Immature natural killer cell (primary cell): ENCODE data around the gene METTL23. TPM values are rescaled to one million over a fixed set of nuclear protein-coding genes. Genes with fewer than 3 reads are reported as not detected.
"Not testable (repeated sequence)": the region's sequence is repeated elsewhere in the genome, so short reads cannot be mapped to it uniquely, and the experiment has no call there.

Experiments used
- DNase-seq, 3 donors: peaks; one replicate each; pipeline ENCODE4 v3.0.0; 2022; ENCODE audit warnings: mixed read lengths in 1 of 3
- H3K27ac Mint-ChIP-seq, 6 donors: one replicate each; pipeline ENCODE4 v1.8.0; 2020; ENCODE audit warnings: mixed read lengths in 6 of 6, mild to moderate bottlenecking in 5 of 6, inconsistent platforms in 4 of 6, moderate library complexity in 3 of 6
- H3K27me3 Mint-ChIP-seq, 3 donors: one replicate each; pipeline ENCODE4 v1.8.0; 2020 to 2021; ENCODE audit warnings: low read depth in 3 of 3, mild to moderate bottlenecking in 3 of 3, mixed read lengths in 3 of 3, moderate library complexity in 3 of 3, inconsistent platforms in 1 of 3
- H3K36me3 Mint-ChIP-seq, 3 donors: one replicate each; pipeline ENCODE4 v1.8.0; 2020; ENCODE audit warnings: mixed read lengths in 3 of 3, inconsistent platforms in 2 of 3, mild to moderate bottlenecking in 2 of 3
- H3K4me1 Mint-ChIP-seq, 2 donors: one replicate each; pipeline ENCODE4 v1.8.0; 2020; ENCODE audit warnings: inconsistent platforms in 2 of 2, mild to moderate bottlenecking in 2 of 2, mixed read lengths in 2 of 2, moderate library complexity in 1 of 2
- H3K4me3 Mint-ChIP-seq, 5 donors: one replicate each; pipeline ENCODE4 v1.8.0; 2020; ENCODE audit warnings: mild to moderate bottlenecking in 5 of 5, mixed read lengths in 5 of 5, inconsistent platforms in 3 of 5, moderate library complexity in 3 of 5
- H3K9me3 Mint-ChIP-seq, 6 donors: one replicate each; pipeline ENCODE4 v1.8.0; 2020; ENCODE audit warnings: mild to moderate bottlenecking in 6 of 6, mixed read lengths in 6 of 6, inconsistent platforms in 4 of 6, moderate library complexity in 3 of 6
- polyA plus RNA-seq, 3 donors: library from polyadenylated mRNA; unstranded; fragments of 300-500 nt; fragmentation: Illumina TruSeq; gene quantifications; one replicate each; pipeline ENCODE4 v1.2.3, GENCODE V29; 2021

The METTL23 gene
- polyA plus RNA-seq, 3 donors from 2014 or later, result 91.6 to 166 (median 133) TPM

GRCh38 chr17:76700617-76701470, 25.8 kb upstream of the METTL23 start:
- Mint-ChIP-seq H3K4me3 (peak overlapping the region in 3 of 5 donors; percentile 33 to 65 (median 62)), H3K27ac (peak overlapping the region; percentile 65 to 89 (median 80)), H3K27me3 (peaks cover 3 to 6% (median 5%) of the 10 kb centered on the region in 3 donors), H3K4me1 (peaks cover 5 to 8% of the 10 kb centered on the region in 2 donors), H3K36me3 (no peaks in the 10 kb centered on the region), H3K9me3 (no peaks in the 10 kb centered on the region)
- peak in 1 of 3 donors; percentile 67 for DNase-seq

- Mint-ChIP-seq H3K36me3 (no peaks in the 10 kb centered on the region), H3K4me3 (no peak overlapping the region), H3K27ac (peak overlapping the region in 4 of 6 donors; percentile 22 to 88 (median 54)), H3K4me1 (peaks cover 6% of the 10 kb centered on the region in 2 donors), H3K9me3 (no peaks in the 10 kb centered on the region), H3K27me3 (peaks cover 2 to 6% (median 4%) of the 10 kb centered on the region in 3 donors)
- no peak for DNase-seq
These were observed 25.1 kb upstream of the METTL23 start for GRCh38 chr17:76701471-76701967.

- Mint-ChIP-seq H3K4me3 (no peak overlapping the region), H3K27ac (peak overlapping the region in 1 of 6 donors; percentile 22), H3K4me1 (peaks cover 6% of the 10 kb centered on the region in 2 donors), H3K27me3 (peaks cover 2 to 6% (median 4%) of the 10 kb centered on the region in 3 donors), H3K36me3 (no peaks in the 10 kb centered on the region), H3K9me3 (no peaks in the 10 kb centered on the region)
- no peak for DNase-seq
These were observed 24.6 kb upstream of the METTL23 start for GRCh38 chr17:76702076-76702475.

GRCh38 chr17:76702941-76703637, 23.6 kb upstream of the METTL23 start:
- Mint-ChIP-seq H3K36me3 (no peaks in the 10 kb centered on the region), H3K27ac (peak overlapping the region in 2 of 6 donors; percentile 17 to 45), H3K4me1 (peaks cover 5 to 6% of the 10 kb centered on the region in 2 donors), H3K9me3 (no peaks in the 10 kb centered on the region), H3K27me3 (peaks cover 3 to 8% (median 7%) of the 10 kb centered on the region in 3 donors), H3K4me3 (no peak overlapping the region)
- DNase-seq, result no peak

- H3K4me3 Mint-ChIP-seq, result no peak overlapping the region
These were observed 21.8 kb upstream of the METTL23 start for GRCh38 chr17:76704805-76705204.

GRCh38 chr17:76706817-76707216, 19.8 kb upstream of the METTL23 start:
- Mint-ChIP-seq H3K27me3 (peaks cover 4 to 15% (median 6%) of the 10 kb centered on the region in 3 donors), H3K4me1 (peaks cover 21 to 33% of the 10 kb centered on the region in 2 donors), H3K9me3 (no peaks in the 10 kb centered on the region), H3K27ac (peak overlapping the region in 2 of 6 donors; percentile 46 to 60), H3K36me3 (no peaks in the 10 kb centered on the region), H3K4me3 (no peak overlapping the region)
- DNase-seq, result no peak

More at GRCh38 chr17:76704805-76705204, 21.8 kb upstream of the METTL23 start:
- no peaks in the 10 kb centered on the region for H3K36me3 Mint-ChIP-seq
- DNase-seq, result no peak
- H3K27me3 Mint-ChIP-seq, result peaks cover 4 to 12% (median 7%) of the 10 kb centered on the region in 3 donors
- peaks cover 12 to 21% of the 10 kb centered on the region in 2 donors for H3K4me1 Mint-ChIP-seq
- peak overlapping the region in 1 of 6 donors; percentile 69 for H3K27ac Mint-ChIP-seq
- no peaks in the 10 kb centered on the region for H3K9me3 Mint-ChIP-seq

- Mint-ChIP-seq H3K27me3 (peaks cover 4 to 15% (median 5%) of the 10 kb centered on the region in 3 donors), H3K4me3 (peak overlapping the region in 4 of 5 donors; percentile 31 to 81 (median 80)), H3K36me3 (peaks cover 0 to 4% (median 0%) of the 10 kb centered on the region in 3 donors), H3K4me1 (peaks cover 22 to 33% of the 10 kb centered on the region in 2 donors), H3K9me3 (no peaks in the 10 kb centered on the region), H3K27ac (peak overlapping the region in 3 of 6 donors; percentile 44 to 67 (median 48))
- no peak for DNase-seq
These were observed 18.4 kb upstream of the METTL23 start for GRCh38 chr17:76707985-76708807.

GRCh38 chr17:76709077-76709950, 17.3 kb upstream of the METTL23 start:
- Mint-ChIP-seq H3K4me3 (peak overlapping the region; percentile 65 to 81 (median 80)), H3K4me1 (peaks cover 26 to 43% of the 10 kb centered on the region in 2 donors), H3K9me3 (no peaks in the 10 kb centered on the region), H3K36me3 (peaks cover 3 to 5% (median 4%) of the 10 kb centered on the region in 3 donors), H3K27ac (peak overlapping the region; percentile 44 to 85 (median 72)), H3K27me3 (peaks cover 4 to 15% (median 8%) of the 10 kb centered on the region in 3 donors)
- no peak for DNase-seq

GRCh38 chr17:76709951-76710862, 16.4 kb upstream of the METTL23 start:
- peak overlapping the region; percentile 65 to 81 (median 80) for H3K4me3 Mint-ChIP-seq

GRCh38 chr17:76710863-76711611, 15.6 kb upstream of the METTL23 start, which contains the start of gene MXRA7:
TSS of gene MXRA7 (minus strand) at chr17:76710965. CDS start at chr17:76710946, 19 bp downstream.
- peaks cover 10 to 24% (median 19%) of the 10 kb centered on the region in 3 donors for H3K27me3 Mint-ChIP-seq

More at GRCh38 chr17:76709951-76710862, 16.4 kb upstream of the METTL23 start:
- H3K36me3 Mint-ChIP-seq, H3K9me3 Mint-ChIP-seq: not testable (repeated sequence)
- DNase-seq, result peak in 2 of 3 donors; percentile 46 to 57
- Mint-ChIP-seq H3K27me3 (peaks cover 9 to 20% (median 12%) of the 10 kb centered on the region in 3 donors), H3K4me1 (peaks cover 33 to 51% of the 10 kb centered on the region in 2 donors), H3K27ac (peak overlapping the region; percentile 44 to 85 (median 72))

More at GRCh38 chr17:76710863-76711611, 15.6 kb upstream of the METTL23 start, which contains the start of gene MXRA7:
- DNase-seq, result peak; percentile 77 to 80 (median 79)
- Mint-ChIP-seq H3K36me3 (peaks cover 7 to 9% (median 8%) of the 10 kb centered on the region in 3 donors), H3K4me3 (peak within 1 kb of the TSS; percentile 79 to 84 (median 81)), H3K4me1 (peaks cover 40 to 60% of the 10 kb centered on the region in 2 donors), H3K27ac (peak within 1 kb of the TSS; percentile 82 to 95 (median 88)), H3K9me3 (no peaks in the 10 kb centered on the region)
